Fibroblast of lung (primary cell): ENCODE results near the gene MMP25. TPM values are rescaled to one million over a fixed set of nuclear protein-coding genes. Genes with fewer than 3 reads are reported as not detected.

Source experiments
- DNase-seq, 2 donors: peaks; one replicate each; pipeline versions ENCODE4 v3.0.0 to v3.0.0-alpha.2; 2010; ENCODE audit warnings: low read depth in 2 of 2
- H2AFZ ChIP-seq: 2 replicates; pipeline ENCODE4 v1.5.1; 2012; ENCODE audit warnings: low read length, control low read depth, inconsistent platforms
- H3K27ac ChIP-seq: 2 replicates; pipeline ENCODE4 v1.5.1; 2011; ENCODE audit warnings: low read length, control low read depth; ENCODE audit not compliant: insufficient read depth
- H3K27me3 ChIP-seq: 2 replicates; pipeline ENCODE4 v1.5.1; 2011; ENCODE audit warnings: mild to moderate bottlenecking, low read length; ENCODE audit not compliant: control insufficient read depth, insufficient read depth
- H3K36me3 ChIP-seq: 2 replicates; pipeline ENCODE4 v1.5.1; 2011; ENCODE audit warnings: low read length; ENCODE audit not compliant: control insufficient read depth, insufficient read depth
- H3K4me1 ChIP-seq: 2 replicates; pipeline ENCODE4 v1.5.1; 2011; ENCODE audit warnings: low read length; ENCODE audit not compliant: control insufficient read depth, insufficient read depth; ENCODE audit errors: extremely low read depth
- H3K4me2 ChIP-seq: 2 replicates; pipeline ENCODE4 v1.5.1; 2011; ENCODE audit warnings: low read length, control low read depth; ENCODE audit not compliant: insufficient read depth; ENCODE audit errors: extremely low read depth
- H3K4me3 ChIP-seq, 4 experiments: fragments of 200-600 bp in 1 of 4; sonication (generic) in 1 of 4; replicated peaks in 1 of 4; 2 replicates each; pipeline ENCODE4 v1.5.1; 2011 to 2016; ENCODE audit warnings: low read length in 4 of 4, low read depth in 3 of 4, mild to moderate bottlenecking in 3 of 4, control low read depth in 2 of 4, inconsistent platforms in 1 of 4, mixed read lengths in 1 of 4; ENCODE audit not compliant: insufficient read depth in 1 of 4; ENCODE audit errors: control extremely low read depth in 1 of 4
- H3K79me2 ChIP-seq: 2 replicates; pipeline ENCODE4 v1.5.1; 2012; ENCODE audit warnings: mild to moderate bottlenecking, low read length, inconsistent platforms; ENCODE audit not compliant: control insufficient read depth, insufficient read depth
- H3K9ac ChIP-seq: 2 replicates; pipeline ENCODE4 v1.5.1; 2011; ENCODE audit warnings: mild to moderate bottlenecking, low read length, control low read depth; ENCODE audit not compliant: insufficient read depth
- H3K9me3 ChIP-seq: 2 replicates; pipeline ENCODE4 v1.5.1; 2012; ENCODE audit warnings: low read depth, low read length; ENCODE audit not compliant: control insufficient read depth, insufficient read depth
- H4K20me1 ChIP-seq: 2 replicates; pipeline ENCODE4 v1.5.1; 2011; ENCODE audit warnings: low read length; ENCODE audit not compliant: control insufficient read depth, insufficient read depth; ENCODE audit errors: extremely low read depth
- CTCF ChIP-seq, 2 donors: IDR thresholded peaks in 1 of 2; conservative IDR thresholded peaks in 1 of 2; 1 replicate in 1 of 2; 2 replicates in 1 of 2; pipeline ENCODE4 v1.5.1; 2011 to 2012; ENCODE audit warnings: low read length in 2 of 2, control low read depth in 1 of 2, inconsistent platforms in 1 of 2, low read depth in 1 of 2, mild to moderate bottlenecking in 1 of 2
- EZH2 ChIP-seq: IDR thresholded peaks from 2 replicates; pipeline ENCODE4 v1.5.1; 2012; ENCODE audit warnings: low read length, control low read depth, mild to moderate bottlenecking; ENCODE audit errors: missing control alignments
- polyA plus RNA-seq, 2 donors: library from polyadenylated mRNA; depleted of rRNA in 1 of 2; stranded (reverse) in 1 of 2; unstranded in 1 of 2; fragments of >200 nt; gene quantifications; 2 replicates each; pipeline ENCODE4 v1.2.1, GENCODE V29; 2011 to 2012; ENCODE audit warnings: missing spikeins in 1 of 2
- total RNA-seq: library from RNA; depleted of rRNA; stranded (reverse); fragments of >200 nt; gene quantifications from 2 replicates; pipeline ENCODE4 v1.2.1, GENCODE V29; 2014

The MMP25 gene
- total and polyA plus RNA-seq, 2 donors (not counting 1 experiment from before 2014, with no cell fraction given): 0.03 TPM; not detected in 1

DNA sequence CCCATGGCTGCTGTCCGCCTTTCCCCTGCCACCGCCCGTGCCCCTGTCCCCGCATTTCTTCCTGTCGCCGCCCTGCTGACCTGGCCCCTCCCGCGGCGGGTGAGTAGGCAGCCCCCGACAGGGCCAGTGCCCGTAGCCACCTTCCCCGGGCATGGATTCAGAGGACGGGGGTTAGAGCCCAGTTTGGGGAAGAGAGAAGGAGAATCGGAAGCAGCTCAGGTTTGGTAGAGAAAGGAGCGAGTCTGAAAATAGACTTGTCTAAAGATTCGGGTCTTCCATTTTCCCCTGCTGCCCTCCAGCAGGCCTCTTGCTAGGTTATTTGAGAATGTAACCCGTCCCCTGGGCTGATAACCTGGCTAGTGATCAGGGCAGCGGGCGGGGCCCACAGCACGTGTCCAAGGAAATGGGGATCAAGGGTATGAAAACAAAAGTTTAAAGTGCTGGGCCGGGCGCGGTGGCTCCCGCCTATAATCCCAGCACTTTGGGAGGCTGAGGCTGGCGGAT lies 41.5 kb upstream of the MMP25 start:
- Histone ChIP-seq H3K4me2 (peak overlapping the region; percentile 78), H2AFZ (no peak overlapping the region), H3K27ac (no peak overlapping the region), H3K9me3 (no peaks in the 10 kb centered on the region), H3K9ac (no peak overlapping the region), H3K4me3 (peak overlapping the region in 2 of 4 experiments; percentile 14 to 32), H3K36me3 (no peaks in the 10 kb centered on the region), H4K20me1 (no peaks in the 10 kb centered on the region), H3K79me2 (no peaks in the 10 kb centered on the region), H3K4me1 (no peaks in the 10 kb centered on the region), H3K27me3 (peaks cover 7% of the 10 kb centered on the region)
- TF ChIP-seq EZH2: peak; percentile 29
- TF ChIP-seq CTCF (conservative IDR thresholded peaks at IDR 0.05 in 1 of 2, IDR thresholded peaks at IDR 0.05 in 1 of 2; ENCODE audit: low read depth in 1 of 2, low read length in 2 of 2): no peak
- no peak for DNase-seq

DNA sequence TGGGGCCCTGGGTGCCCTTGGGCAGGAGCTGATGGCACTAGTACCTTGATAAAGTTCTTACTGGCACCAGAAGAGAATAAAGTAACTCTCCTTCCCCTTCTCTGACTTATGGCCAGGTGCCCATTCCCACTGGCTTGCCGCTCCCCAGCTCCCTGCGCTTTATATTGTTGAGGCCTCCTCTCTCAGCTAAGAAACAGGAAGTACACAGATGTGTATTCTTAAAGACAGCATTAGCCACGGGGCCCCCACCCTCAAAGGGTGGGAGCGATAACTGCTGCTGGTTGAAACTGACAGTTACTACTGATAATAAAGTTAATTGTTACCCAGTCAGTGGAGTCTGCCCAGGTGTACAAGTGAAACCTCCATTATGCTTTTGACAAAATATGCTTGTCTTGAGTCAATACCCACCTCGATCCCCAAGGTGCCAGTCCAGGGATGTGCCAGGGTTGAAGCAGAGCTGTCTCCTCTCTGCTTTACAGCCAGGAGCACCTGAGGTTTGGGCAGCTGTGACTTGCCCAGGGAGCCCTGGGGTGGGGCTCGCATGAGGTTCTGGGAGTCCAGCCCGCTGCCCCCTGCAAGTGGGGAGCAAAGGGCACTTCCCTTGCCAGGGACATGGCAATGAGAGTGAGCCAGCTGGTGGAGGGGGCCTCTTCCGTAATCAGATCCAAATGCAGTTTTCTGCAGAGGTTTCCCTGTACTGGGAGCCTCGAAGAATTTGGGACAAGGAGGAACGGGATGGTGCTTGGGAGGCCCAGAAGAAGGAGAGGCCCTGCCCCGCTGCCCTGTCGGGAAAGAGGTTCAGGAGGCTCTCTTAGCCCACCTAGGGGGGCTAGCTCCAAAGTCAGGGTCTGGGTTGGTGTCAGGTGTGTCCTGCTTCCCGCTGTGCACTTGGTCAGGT lies 39.1 kb upstream of the MMP25 start:
- H3K27ac ChIP-seq: no peak overlapping the region

More for the DNA sequence above, 39.1 kb upstream of the MMP25 start:
- H3K9me3 ChIP-seq: no peaks in the 10 kb centered on the region
- no peaks in the 10 kb centered on the region for H3K4me1 ChIP-seq
- TF ChIP-seq EZH2 (no peak), CTCF (conservative IDR thresholded peaks at IDR 0.05 in 1 of 2, IDR thresholded peaks at IDR 0.05 in 1 of 2; ENCODE audit: low read depth in 1 of 2, low read length in 2 of 2) (no peak)
- no peaks in the 10 kb centered on the region for H4K20me1 ChIP-seq
- H3K36me3 ChIP-seq: no peaks in the 10 kb centered on the region
- no peak overlapping the region for H3K4me2 ChIP-seq
- peaks cover 19% of the 10 kb centered on the region for H3K27me3 ChIP-seq
- H3K79me2 ChIP-seq: no peaks in the 10 kb centered on the region
- H2AFZ ChIP-seq: no peak overlapping the region
- H3K9ac ChIP-seq: no peak overlapping the region
- H3K4me3 ChIP-seq: no peak overlapping the region
- DNase-seq: no peak
